Liver (tissue), 3 donors: ENCODE results near the gene CYP2A7.

Source experiments
- SP1 ChIP-seq: IDR thresholded peaks from 2 replicates; pipeline ENCODE4 v1.6.1; 2018; ENCODE audit warnings: antibody characterized with exemption, mild to moderate bottlenecking
- TAF1 ChIP-seq: conservative IDR thresholded peaks from 2 replicates; pipeline ENCODE4 v1.6.1; 2016; ENCODE audit warnings: antibody characterized with exemption, mild to moderate bottlenecking
- TF ChIP-seq, protein P1 (sequence below): fragments of 150-350 bp; IDR thresholded peaks from 2 replicates; pipeline ENCODE4 v1.5.1; 2017; ENCODE audit warnings: improper control_type of control experiment, low read depth, low read length; ENCODE audit not compliant: missing input control
- TF ChIP-seq, protein P2 (sequence below): IDR thresholded peaks from 2 replicates; pipeline ENCODE4 v1.6.1; 2016; ENCODE audit warnings: antibody characterized with exemption, mild to moderate bottlenecking
- donor health status: healthy.
- donor health status: healthy.

DNA sequence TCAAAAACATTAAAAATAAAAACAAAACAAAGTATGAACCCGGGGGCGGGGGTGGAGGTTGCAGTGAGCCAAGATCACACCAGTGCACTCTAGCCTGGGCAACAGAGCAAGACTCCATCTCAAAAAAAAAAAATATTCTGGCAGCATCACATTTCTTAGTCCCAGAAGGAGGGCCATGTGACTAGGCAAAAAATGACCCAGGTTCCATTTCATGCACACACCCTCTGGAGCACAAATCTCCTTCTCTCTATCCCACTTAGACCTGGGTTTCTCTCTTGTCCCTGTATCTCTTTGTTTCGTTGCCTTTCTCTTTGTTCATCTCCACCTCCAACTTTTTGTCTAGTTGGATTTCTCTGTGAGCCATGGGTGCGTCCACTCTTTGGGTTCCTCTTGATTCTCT is 6.2 kb upstream of the CYP2A7 start:
- TF ChIP-seq, protein P1, sequence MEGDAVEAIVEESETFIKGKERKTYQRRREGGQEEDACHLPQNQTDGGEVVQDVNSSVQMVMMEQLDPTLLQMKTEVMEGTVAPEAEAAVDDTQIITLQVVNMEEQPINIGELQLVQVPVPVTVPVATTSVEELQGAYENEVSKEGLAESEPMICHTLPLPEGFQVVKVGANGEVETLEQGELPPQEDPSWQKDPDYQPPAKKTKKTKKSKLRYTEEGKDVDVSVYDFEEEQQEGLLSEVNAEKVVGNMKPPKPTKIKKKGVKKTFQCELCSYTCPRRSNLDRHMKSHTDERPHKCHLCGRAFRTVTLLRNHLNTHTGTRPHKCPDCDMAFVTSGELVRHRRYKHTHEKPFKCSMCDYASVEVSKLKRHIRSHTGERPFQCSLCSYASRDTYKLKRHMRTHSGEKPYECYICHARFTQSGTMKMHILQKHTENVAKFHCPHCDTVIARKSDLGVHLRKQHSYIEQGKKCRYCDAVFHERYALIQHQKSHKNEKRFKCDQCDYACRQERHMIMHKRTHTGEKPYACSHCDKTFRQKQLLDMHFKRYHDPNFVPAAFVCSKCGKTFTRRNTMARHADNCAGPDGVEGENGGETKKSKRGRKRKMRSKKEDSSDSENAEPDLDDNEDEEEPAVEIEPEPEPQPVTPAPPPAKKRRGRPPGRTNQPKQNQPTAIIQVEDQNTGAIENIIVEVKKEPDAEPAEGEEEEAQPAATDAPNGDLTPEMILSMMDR, result no peak
- TF ChIP-seq TAF1 (no peak), SP1 (no peak)
- TF ChIP-seq, protein P2, sequence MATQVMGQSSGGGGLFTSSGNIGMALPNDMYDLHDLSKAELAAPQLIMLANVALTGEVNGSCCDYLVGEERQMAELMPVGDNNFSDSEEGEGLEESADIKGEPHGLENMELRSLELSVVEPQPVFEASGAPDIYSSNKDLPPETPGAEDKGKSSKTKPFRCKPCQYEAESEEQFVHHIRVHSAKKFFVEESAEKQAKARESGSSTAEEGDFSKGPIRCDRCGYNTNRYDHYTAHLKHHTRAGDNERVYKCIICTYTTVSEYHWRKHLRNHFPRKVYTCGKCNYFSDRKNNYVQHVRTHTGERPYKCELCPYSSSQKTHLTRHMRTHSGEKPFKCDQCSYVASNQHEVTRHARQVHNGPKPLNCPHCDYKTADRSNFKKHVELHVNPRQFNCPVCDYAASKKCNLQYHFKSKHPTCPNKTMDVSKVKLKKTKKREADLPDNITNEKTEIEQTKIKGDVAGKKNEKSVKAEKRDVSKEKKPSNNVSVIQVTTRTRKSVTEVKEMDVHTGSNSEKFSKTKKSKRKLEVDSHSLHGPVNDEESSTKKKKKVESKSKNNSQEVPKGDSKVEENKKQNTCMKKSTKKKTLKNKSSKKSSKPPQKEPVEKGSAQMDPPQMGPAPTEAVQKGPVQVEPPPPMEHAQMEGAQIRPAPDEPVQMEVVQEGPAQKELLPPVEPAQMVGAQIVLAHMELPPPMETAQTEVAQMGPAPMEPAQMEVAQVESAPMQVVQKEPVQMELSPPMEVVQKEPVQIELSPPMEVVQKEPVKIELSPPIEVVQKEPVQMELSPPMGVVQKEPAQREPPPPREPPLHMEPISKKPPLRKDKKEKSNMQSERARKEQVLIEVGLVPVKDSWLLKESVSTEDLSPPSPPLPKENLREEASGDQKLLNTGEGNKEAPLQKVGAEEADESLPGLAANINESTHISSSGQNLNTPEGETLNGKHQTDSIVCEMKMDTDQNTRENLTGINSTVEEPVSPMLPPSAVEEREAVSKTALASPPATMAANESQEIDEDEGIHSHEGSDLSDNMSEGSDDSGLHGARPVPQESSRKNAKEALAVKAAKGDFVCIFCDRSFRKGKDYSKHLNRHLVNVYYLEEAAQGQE, result no peak
